ENCODE results near the gene DTWD2. TPM values are rescaled to one million over a fixed set of nuclear protein-coding genes. Genes with fewer than 3 reads are reported as not detected.

The DTWD2 gene
- total RNA-seq, 3 donors from 2014 or later: 5.8 to 11.4 (median 9.2) TPM

DNA sequence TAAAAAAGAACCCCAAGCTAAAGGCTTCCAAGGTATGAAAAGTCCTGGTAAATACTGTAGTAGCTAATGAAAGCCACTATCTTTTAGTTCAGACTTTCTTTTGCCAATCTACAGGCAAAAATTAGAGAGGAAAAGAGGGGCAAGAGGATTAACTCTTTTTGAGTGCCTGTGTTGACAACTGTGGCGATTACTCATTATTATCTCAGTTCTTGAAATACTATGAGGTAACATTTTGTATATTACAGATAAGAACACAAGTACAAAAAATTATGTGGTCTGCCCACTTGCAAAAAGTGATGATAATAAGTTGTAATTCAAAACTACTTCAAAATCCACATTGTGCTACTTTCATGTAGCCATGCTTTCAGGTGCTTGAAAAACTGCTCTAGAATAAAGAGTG lies 144.0 kb downstream of the DTWD2 start:
- no peak for ATAC-seq
- Histone ChIP-seq H3K36me3 (ENCODE audit: low read depth) (no peaks in the 10 kb centered on the region), H3K9me3 (no peaks in the 10 kb centered on the region), H3K4me3 (no peak overlapping the region), H3K4me1 (ENCODE audit: low read depth) (no peaks in the 10 kb centered on the region)
- TF ChIP-seq, protein P1, sequence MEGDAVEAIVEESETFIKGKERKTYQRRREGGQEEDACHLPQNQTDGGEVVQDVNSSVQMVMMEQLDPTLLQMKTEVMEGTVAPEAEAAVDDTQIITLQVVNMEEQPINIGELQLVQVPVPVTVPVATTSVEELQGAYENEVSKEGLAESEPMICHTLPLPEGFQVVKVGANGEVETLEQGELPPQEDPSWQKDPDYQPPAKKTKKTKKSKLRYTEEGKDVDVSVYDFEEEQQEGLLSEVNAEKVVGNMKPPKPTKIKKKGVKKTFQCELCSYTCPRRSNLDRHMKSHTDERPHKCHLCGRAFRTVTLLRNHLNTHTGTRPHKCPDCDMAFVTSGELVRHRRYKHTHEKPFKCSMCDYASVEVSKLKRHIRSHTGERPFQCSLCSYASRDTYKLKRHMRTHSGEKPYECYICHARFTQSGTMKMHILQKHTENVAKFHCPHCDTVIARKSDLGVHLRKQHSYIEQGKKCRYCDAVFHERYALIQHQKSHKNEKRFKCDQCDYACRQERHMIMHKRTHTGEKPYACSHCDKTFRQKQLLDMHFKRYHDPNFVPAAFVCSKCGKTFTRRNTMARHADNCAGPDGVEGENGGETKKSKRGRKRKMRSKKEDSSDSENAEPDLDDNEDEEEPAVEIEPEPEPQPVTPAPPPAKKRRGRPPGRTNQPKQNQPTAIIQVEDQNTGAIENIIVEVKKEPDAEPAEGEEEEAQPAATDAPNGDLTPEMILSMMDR (IDR thresholded peaks at IDR 0.05): no peak
- intact Hi-C loops (cut with DNase I, micrococcal nuclease): no loop called here
- no peak for DNase-seq

DNA sequence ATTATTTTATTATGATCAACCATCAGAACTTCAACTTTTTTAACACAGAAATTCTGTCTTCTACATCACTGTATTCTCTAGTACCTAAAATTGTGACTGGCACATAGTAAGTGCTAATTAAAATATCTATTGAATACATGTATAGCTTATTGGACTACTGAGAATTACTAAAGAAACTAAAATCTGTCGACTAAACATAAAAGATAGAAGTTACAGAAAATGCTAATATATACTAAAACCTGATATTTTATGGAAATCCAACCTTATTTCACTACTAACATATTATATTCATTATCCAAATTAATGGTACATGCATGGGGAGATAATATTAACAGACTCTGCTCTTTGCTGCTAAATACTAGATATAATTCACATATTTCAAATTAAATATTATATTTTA lies 153.6 kb downstream of the DTWD2 start:
- DNase-seq (no peak), ATAC-seq (no peak)
- Histone ChIP-seq H3K9me3 (no peaks in the 10 kb centered on the region), H3K36me3 (ENCODE audit: low read depth) (no peaks in the 10 kb centered on the region), H3K4me3 (no peak overlapping the region), H3K4me1 (ENCODE audit: low read depth) (no peaks in the 10 kb centered on the region)
- TF ChIP-seq, protein P1 (IDR thresholded peaks at IDR 0.05): no peak
- intact Hi-C loops (cut with DNase I, micrococcal nuclease): no loop called here

DNA sequence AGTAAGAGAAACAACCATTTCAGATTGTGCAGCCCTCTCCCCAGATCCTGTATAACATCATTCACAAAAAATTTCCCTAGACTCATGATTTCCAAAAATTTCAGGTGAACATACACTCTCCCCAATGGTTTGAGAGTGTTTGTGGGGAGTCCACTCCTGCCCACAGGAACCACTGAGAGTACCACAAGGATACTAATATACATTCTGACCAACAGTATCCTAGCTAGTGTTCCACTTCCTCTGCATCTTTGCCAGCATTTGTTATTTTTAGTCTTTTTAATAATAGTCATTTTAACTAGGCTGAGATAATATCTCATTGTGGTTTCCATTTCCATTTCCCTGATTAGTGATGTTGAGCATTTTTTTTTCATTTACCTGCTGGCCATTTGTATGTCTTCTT lies 155.4 kb downstream of the DTWD2 start:
- Histone ChIP-seq H3K9me3 (no peaks in the 10 kb centered on the region), H3K36me3 (ENCODE audit: low read depth) (no peaks in the 10 kb centered on the region), H3K4me1 (ENCODE audit: low read depth) (no peaks in the 10 kb centered on the region), H3K4me3 (no peak overlapping the region)
- TF ChIP-seq, protein P1 (IDR thresholded peaks at IDR 0.05): no peak
- DNase-seq: no peak
- no peak for ATAC-seq
- intact Hi-C loops (cut with DNase I, micrococcal nuclease): no loop called here

DNA sequence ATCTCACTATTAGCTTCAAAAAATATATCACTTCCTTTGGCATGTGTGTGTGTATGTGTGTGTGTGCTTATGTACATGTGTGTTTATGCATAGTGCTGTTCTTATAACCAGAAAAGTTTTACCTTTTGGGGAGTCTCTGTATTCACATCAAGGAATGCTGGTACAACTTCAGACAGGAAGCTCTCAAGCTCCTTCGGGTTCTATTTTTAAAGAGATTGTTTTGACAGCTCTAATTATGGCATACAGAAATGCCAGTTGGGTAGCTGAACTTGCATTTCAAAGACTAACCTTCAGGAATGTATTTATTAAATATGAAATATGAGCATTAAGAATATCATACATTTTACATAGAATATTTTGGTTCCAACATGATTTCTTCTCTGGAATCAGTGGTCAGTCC lies 163.1 kb downstream of the DTWD2 start:
- Histone ChIP-seq H3K4me3 (no peak overlapping the region), H3K9me3 (no peaks in the 10 kb centered on the region), H3K4me1 (ENCODE audit: low read depth) (no peaks in the 10 kb centered on the region), H3K36me3 (ENCODE audit: low read depth) (no peaks in the 10 kb centered on the region)
- TF ChIP-seq, protein P1 (IDR thresholded peaks at IDR 0.05): no peak
- ATAC-seq: no peak
- no peak for DNase-seq
- intact Hi-C loops (cut with DNase I, micrococcal nuclease): no loop called here

DNA sequence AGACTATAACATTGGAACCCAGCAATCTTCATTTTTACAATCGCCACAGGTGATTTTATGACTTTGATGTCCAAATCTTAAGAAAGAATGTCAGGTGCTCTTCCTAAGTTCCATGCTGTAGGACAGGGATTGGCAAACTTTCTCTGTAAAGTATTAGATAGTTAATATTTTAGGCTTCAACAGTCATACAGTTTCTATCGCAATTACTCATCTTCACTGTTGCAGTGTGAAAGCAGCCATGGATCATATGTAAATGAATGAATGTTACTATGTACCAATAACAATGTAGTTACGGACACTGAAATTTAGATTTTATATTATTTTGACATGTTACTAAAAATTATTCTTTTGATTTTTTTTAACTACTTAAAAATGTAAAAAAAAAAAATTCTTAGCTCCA lies 169.7 kb downstream of the DTWD2 start:
- intact Hi-C loops (cut with DNase I, micrococcal nuclease): no loop called here
- no peak overlapping the region for H3K4me3 ChIP-seq
- H3K9me3 ChIP-seq: no peaks in the 10 kb centered on the region
- H3K36me3 ChIP-seq (ENCODE audit: low read depth): no peaks in the 10 kb centered on the region
- ATAC-seq (no peak), DNase-seq (no peak)
- TF ChIP-seq, protein P1 (IDR thresholded peaks at IDR 0.05): no peak
- H3K4me1 ChIP-seq (ENCODE audit: low read depth): no peaks in the 10 kb centered on the region

DNA sequence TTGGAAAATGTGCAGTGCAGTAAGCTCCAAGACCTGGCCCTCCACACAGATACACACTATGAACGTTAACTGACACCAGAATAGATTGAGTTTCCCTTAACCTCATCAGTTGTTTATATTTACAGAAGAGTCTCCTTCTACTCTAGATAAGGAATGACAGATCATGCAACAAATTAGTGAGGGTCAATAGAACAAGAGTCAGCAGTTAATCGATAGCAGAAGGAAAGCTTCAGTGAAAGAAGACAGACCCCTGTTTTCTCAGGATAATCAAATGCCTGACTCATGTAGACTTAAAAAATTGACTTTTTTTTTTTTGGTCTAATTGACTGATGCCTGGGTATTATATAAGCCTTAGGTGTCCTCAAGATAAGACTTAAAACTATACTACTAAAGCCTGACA lies 179.9 kb downstream of the DTWD2 start:
- DNase-seq (no peak), ATAC-seq (no peak)
- intact Hi-C loops (cut with DNase I, micrococcal nuclease): no loop called here
- Histone ChIP-seq H3K4me3 (no peak overlapping the region), H3K36me3 (ENCODE audit: low read depth) (no peaks in the 10 kb centered on the region), H3K9me3 (peaks cover 4% of the 10 kb centered on the region), H3K4me1 (ENCODE audit: low read depth) (no peaks in the 10 kb centered on the region)
- TF ChIP-seq, protein P1 (IDR thresholded peaks at IDR 0.05): no peak
